K562 (cell line): ENCODE data around the gene NFKB2. TPM values are rescaled to one million over a fixed set of nuclear protein-coding genes. Genes with fewer than 3 reads are reported as not detected.

ENCODE experiments used
- HDAC1 ChIP-seq, 2 experiments: fragments of 450-650 bp; IDR thresholded peaks; 2 replicates each; pipeline ENCODE4 v1.6.1; 2016 to 2017; ENCODE audit warnings: inconsistent platforms in 1 of 2, mild to moderate bottlenecking in 1 of 2, moderate library complexity in 1 of 2
- MTA1 ChIP-seq: fragments of 450-650 bp; IDR thresholded peaks from 2 replicates; pipeline ENCODE4 v1.6.1; 2017; ENCODE audit warnings: borderline replicate concordance
- POLR2AphosphoS2 ChIP-seq: IDR thresholded peaks from 2 replicates; pipeline ENCODE4 v1.6.1; 2012; ENCODE audit warnings: low read length, improper control_type of control experiment
- RBM39 ChIP-seq: fragments of 200-400 bp; formaldehyde crosslinking; optimal IDR thresholded peaks from 2 replicates; pipeline ENCODE3; 2018; ENCODE audit warnings: low read depth, low read length
- polyA plus RNA-seq, 8 experiments: library from polyadenylated mRNA; depleted of rRNA in 4 of 8; stranded (reverse) in 5 of 8; unstranded in 3 of 8; fragments of >200 nt; fragmentation: Nextera tagmentation in 2 of 8; fragmentation: Illumina TruSeq in 1 of 8; extraction: Ambion mirVana in 2 of 8; extraction: Trizol in 1 of 8; gene quantifications; 2 replicates each; pipeline versions ENCODE4 v1.2.1 to v1.2.3, GENCODE V29; 2011 to 2014; ENCODE audit warnings: inconsistent platforms in 1 of 8, missing spikeins in 1 of 8
- total RNA-seq, 7 experiments: library from RNA; depleted of rRNA in 6 of 7; stranded (reverse); fragments of >200 nt in 6 of 7; fragmentation: Illumina TruSeq in 2 of 7; extraction: Trizol in 2 of 7; gene quantifications; 2 replicates each; pipeline versions ENCODE4 v1.2.1 to v1.2.3, GENCODE V29; 2011 to 2021; ENCODE audit warnings: low replicate concordance in 1 of 7
- TF ChIP-seq, protein P1 (sequence below), 2 experiments: fragments of 450-650 bp in 1 of 2; IDR thresholded peaks; 2 replicates each; pipeline ENCODE4 v1.6.1; 2011 to 2017; ENCODE audit warnings: low read depth in 2 of 2, antibody characterized with exemption in 1 of 2, borderline replicate concordance in 1 of 2, low read length in 1 of 2, mild to moderate bottlenecking in 1 of 2, mixed read lengths in 1 of 2; ENCODE audit not compliant: control insufficient read depth in 1 of 2
- TF ChIP-seq, protein P2 (sequence below): sonication (generic); formaldehyde crosslinking; IDR thresholded peaks from 2 replicates; pipeline ENCODE4 v1.8.1; 2023; ENCODE audit warnings: mild to moderate bottlenecking, missing genetic modification reagents
- TF ChIP-seq, protein P3 (sequence below), 2 experiments: fragments of 450-650 bp; conservative IDR thresholded peaks; 2 replicates each; pipeline ENCODE4 v1.6.1; 2017; ENCODE audit warnings: mild to moderate bottlenecking in 2 of 2, moderate library complexity in 2 of 2
- TF ChIP-seq, protein P4 (sequence below): sonication (generic); formaldehyde crosslinking; IDR thresholded peaks from 2 replicates; pipeline ENCODE4 v1.8.0; 2022; ENCODE audit warnings: mild to moderate bottlenecking, missing genetic modification reagents
- TF ChIP-seq, protein P5 (sequence below): fragments of 200-800 bp; sonication (Bioruptor generic); IDR thresholded peaks from 2 replicates; pipeline ENCODE4 v1.6.1; 2016; ENCODE audit warnings: missing genetic modification characterization, missing compliant biosample characterization
- TF ChIP-seq, protein P6 (sequence below): fragments of 450-650 bp; formaldehyde crosslinking; IDR thresholded peaks from 2 replicates; pipeline ENCODE4 v1.4.0; 2020; ENCODE audit warnings: mild to moderate bottlenecking, moderate library complexity

NFKB2 gene
- total and polyA plus RNA-seq, 9 of the 15 experiments (the other 6 are each of a cell fraction or from before 2014, with no cell fraction given) = 0.07 to 20.3 (median 7.9) TPM

DNA sequence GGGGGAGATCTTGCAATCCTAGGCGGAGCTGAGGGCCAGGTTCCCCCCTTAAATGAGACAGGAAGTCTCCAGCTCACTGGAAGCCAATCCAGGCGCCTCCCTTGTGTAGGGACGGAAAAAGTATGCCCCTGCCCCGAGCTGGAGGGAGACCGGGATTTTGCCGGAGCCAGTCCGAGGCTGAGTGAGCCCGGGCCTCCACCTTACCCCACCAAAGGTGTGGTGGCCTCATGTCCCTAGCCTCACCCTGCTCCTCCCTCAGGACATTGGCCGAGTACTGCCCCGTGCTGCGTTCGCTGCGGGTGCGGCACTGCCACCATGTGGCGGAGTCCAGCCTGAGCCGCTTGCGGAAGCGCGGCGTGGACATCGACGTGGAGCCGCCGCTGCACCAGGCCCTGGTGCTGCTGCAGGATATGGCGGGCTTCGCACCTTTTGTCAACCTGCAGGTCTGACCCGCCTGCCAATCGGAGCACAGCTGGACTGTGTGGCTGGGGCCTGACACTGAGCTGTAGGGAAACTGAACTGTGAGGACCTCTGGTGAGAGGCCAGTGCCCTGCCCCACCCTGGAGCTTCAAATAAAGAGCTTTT is 27.1 kb downstream of the NFKB2 start (continued):
- TF ChIP-seq, protein P1, sequence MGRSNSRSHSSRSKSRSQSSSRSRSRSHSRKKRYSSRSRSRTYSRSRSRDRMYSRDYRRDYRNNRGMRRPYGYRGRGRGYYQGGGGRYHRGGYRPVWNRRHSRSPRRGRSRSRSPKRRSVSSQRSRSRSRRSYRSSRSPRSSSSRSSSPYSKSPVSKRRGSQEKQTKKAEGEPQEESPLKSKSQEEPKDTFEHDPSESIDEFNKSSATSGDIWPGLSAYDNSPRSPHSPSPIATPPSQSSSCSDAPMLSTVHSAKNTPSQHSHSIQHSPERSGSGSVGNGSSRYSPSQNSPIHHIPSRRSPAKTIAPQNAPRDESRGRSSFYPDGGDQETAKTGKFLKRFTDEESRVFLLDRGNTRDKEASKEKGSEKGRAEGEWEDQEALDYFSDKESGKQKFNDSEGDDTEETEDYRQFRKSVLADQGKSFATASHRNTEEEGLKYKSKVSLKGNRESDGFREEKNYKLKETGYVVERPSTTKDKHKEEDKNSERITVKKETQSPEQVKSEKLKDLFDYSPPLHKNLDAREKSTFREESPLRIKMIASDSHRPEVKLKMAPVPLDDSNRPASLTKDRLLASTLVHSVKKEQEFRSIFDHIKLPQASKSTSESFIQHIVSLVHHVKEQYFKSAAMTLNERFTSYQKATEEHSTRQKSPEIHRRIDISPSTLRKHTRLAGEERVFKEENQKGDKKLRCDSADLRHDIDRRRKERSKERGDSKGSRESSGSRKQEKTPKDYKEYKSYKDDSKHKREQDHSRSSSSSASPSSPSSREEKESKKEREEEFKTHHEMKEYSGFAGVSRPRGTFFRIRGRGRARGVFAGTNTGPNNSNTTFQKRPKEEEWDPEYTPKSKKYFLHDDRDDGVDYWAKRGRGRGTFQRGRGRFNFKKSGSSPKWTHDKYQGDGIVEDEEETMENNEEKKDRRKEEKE (IDR thresholded peaks at IDR 0.05; ENCODE audit: borderline replicate concordance in 1 of 2, control insufficient read depth in 1 of 2, low read depth in 2 of 2, low read length in 1 of 2) = 0 out of 4 replicates have a peak, but pooled peaks of 1 of the 2 experiments have one; percentile 28
- TF ChIP-seq, protein P2, sequence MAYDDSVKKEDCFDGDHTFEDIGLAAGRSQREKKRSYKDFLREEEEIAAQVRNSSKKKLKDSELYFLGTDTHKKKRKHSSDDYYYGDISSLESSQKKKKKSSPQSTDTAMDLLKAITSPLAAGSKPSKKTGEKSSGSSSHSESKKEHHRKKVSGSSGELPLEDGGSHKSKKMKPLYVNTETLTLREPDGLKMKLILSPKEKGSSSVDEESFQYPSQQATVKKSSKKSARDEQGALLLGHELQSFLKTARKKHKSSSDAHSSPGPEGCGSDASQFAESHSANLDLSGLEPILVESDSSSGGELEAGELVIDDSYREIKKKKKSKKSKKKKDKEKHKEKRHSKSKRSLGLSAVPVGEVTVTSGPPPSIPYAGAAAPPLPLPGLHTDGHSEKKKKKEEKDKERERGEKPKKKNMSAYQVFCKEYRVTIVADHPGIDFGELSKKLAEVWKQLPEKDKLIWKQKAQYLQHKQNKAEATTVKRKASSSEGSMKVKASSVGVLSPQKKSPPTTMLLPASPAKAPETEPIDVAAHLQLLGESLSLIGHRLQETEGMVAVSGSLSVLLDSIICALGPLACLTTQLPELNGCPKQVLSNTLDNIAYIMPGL (CRISPR knock-in tag) = no peak; the same call in 1 of the 2 replicates
- TF ChIP-seq, protein P3, sequence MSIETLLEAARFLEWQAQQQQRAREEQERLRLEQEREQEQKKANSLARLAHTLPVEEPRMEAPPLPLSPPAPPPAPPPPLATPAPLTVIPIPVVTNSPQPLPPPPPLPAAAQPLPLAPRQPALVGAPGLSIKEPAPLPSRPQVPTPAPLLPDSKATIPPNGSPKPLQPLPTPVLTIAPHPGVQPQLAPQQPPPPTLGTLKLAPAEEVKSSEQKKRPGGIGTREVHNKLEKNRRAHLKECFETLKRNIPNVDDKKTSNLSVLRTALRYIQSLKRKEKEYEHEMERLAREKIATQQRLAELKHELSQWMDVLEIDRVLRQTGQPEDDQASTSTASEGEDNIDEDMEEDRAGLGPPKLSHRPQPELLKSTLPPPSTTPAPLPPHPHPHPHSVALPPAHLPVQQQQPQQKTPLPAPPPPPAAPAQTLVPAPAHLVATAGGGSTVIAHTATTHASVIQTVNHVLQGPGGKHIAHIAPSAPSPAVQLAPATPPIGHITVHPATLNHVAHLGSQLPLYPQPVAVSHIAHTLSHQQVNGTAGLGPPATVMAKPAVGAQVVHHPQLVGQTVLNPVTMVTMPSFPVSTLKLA (conservative IDR thresholded peaks at IDR 0.05) = peak; percentile 66 to 70
- TF ChIP-seq HDAC1 (IDR thresholded peaks at IDR 0.05) = peak in 1 of 2 experiments; percentile 71; a peak in 2 of 4 replicates
- TF ChIP-seq RBM39 = peak; percentile 52
- no peak for TF ChIP-seq MTA1
- TF ChIP-seq, protein P4, sequence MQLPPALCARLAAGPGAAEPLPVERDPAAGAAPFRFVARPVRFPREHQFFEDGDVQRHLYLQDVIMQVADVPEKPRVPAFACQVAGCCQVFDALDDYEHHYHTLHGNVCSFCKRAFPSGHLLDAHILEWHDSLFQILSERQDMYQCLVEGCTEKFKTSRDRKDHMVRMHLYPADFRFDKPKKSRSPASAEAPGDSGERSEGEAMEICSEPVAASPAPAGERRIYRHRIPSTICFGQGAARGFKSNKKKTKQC (CRISPR knock-in tag) = 0 out of 2 replicates have a peak, but pooled peaks have one; percentile 48
- TF ChIP-seq, protein P5, sequence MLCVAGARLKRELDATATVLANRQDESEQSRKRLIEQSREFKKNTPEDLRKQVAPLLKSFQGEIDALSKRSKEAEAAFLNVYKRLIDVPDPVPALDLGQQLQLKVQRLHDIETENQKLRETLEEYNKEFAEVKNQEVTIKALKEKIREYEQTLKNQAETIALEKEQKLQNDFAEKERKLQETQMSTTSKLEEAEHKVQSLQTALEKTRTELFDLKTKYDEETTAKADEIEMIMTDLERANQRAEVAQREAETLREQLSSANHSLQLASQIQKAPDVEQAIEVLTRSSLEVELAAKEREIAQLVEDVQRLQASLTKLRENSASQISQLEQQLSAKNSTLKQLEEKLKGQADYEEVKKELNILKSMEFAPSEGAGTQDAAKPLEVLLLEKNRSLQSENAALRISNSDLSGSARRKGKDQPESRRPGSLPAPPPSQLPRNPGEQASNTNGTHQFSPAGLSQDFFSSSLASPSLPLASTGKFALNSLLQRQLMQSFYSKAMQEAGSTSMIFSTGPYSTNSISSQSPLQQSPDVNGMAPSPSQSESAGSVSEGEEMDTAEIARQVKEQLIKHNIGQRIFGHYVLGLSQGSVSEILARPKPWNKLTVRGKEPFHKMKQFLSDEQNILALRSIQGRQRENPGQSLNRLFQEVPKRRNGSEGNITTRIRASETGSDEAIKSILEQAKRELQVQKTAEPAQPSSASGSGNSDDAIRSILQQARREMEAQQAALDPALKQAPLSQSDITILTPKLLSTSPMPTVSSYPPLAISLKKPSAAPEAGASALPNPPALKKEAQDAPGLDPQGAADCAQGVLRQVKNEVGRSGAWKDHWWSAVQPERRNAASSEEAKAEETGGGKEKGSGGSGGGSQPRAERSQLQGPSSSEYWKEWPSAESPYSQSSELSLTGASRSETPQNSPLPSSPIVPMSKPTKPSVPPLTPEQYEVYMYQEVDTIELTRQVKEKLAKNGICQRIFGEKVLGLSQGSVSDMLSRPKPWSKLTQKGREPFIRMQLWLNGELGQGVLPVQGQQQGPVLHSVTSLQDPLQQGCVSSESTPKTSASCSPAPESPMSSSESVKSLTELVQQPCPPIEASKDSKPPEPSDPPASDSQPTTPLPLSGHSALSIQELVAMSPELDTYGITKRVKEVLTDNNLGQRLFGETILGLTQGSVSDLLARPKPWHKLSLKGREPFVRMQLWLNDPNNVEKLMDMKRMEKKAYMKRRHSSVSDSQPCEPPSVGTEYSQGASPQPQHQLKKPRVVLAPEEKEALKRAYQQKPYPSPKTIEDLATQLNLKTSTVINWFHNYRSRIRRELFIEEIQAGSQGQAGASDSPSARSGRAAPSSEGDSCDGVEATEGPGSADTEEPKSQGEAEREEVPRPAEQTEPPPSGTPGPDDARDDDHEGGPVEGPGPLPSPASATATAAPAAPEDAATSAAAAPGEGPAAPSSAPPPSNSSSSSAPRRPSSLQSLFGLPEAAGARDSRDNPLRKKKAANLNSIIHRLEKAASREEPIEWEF (CRISPR knock-in tag) = no peak
- TF ChIP-seq, protein P6, sequence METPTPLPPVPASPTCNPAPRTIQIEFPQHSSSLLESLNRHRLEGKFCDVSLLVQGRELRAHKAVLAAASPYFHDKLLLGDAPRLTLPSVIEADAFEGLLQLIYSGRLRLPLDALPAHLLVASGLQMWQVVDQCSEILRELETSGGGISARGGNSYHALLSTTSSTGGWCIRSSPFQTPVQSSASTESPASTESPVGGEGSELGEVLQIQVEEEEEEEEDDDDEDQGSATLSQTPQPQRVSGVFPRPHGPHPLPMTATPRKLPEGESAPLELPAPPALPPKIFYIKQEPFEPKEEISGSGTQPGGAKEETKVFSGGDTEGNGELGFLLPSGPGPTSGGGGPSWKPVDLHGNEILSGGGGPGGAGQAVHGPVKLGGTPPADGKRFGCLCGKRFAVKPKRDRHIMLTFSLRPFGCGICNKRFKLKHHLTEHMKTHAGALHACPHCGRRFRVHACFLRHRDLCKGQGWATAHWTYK (CRISPR knock-in tag) = peak; percentile 48; the same call in 1 of the 2 replicates
- 0 out of 2 replicates have a peak, but pooled peaks have one; percentile 51 for TF ChIP-seq POLR2AphosphoS2
